Measurements from ENCODE around the gene ZNF672.

- TF ChIP-seq EGR1 (IDR thresholded peaks at IDR 0.05; ENCODE audit: low read depth in 2 of 2) (no peak), ATF3 (IDR thresholded peaks at IDR 0.05) (no peak), CTCF (IDR thresholded peaks at IDR 0.05; ENCODE audit: low read depth, low read length, missing input control) (no peak), SP1 (IDR thresholded peaks at IDR 0.05) (no peak), YY1 (IDR thresholded peaks at IDR 0.05) (no peak), REST (IDR thresholded peaks at IDR 0.05) (no peak), MAX (IDR thresholded peaks at IDR 0.05) (no peak), JUND (IDR thresholded peaks at IDR 0.05) (no peak), ZBTB33 (IDR thresholded peaks at IDR 0.05) (no peak), HNF4G (IDR thresholded peaks at IDR 0.05) (no peak), RAD21 (IDR thresholded peaks at IDR 0.05) (no peak), FOXA1 (IDR thresholded peaks at IDR 0.05) (no peak), TAF1 (conservative IDR thresholded peaks at IDR 0.05) (no peak)
Measured at GRCh38 chr1:248793592-248793991, 44.4 kb upstream of the ZNF672 start.

Data from liver (tissue), 3 donors.